Erythroblast (primary cell): Measurements from ENCODE around the gene CD33.

Experiments used
- GATA1 ChIP-seq: IDR thresholded peaks from 2 replicates; pipeline ENCODE4 v1.6.1; 2011; ENCODE audit warnings: low read depth, mild to moderate bottlenecking, control low read depth, low read length, moderate library complexity
- POLR2A ChIP-seq: IDR thresholded peaks from 2 replicates; pipeline ENCODE4 v1.6.1; 2011; ENCODE audit warnings: mild to moderate bottlenecking, low read length

DNA sequence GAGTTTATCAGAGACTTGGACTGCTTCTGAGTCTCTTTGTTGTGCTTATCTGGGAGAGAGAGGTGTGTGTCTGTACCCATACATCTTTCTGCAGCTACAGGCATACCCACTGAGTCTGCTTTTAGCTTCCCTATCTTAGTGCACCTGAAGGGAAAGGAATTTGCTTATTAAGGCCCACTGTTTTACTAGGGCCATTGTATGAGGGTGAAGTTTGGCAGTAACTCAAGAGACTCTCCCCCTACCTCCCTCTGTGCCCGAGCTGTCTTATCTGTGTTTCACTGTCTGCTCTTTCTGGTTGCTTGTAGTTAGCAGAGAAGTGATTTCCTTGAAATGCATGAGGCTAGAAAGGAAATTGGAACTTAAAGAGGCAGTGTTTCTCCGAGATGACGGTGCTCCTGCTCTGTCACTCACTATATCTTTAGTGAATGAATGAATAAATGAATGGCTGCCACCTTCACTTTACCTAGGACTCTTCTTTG, 678 bp upstream of the CD33 start:
- no peak for TF ChIP-seq POLR2A
- no peak for TF ChIP-seq GATA1
